Endothelial cell of umbilical vein (primary cell): ENCODE measurements around the gene LIMK2. TPM values are rescaled to one million over a fixed set of nuclear protein-coding genes. Genes with fewer than 3 reads are reported as not detected.
A peak's percentile ranks its signal among the peaks of the same experiment; 100 is the strongest.

Experiments
- BruUV-seq: library from RNA; stranded (reverse); fragments of 400-500 nt; replicated peaks from 2 replicates; lab custom pipeline; 2021; lab: Mats Ljungman, UMichigan
- CTCF ChIA-PET: fragments of 300-600, 350-600 bp; sonication (Branson Sonifier 250); formaldehyde crosslinking; loops from one replicate; lab custom pipeline; 2021; ENCODE audit warnings: antibody characterized with exemption, inconsistent platforms; lab: Charles Lee
- POLR2A ChIA-PET: fragments of 300-600, 350-600 bp; sonication (Branson Sonifier 250); formaldehyde crosslinking; loops from one replicate; lab custom pipeline; 2021; ENCODE audit warnings: antibody characterized with exemption, inconsistent platforms; lab: Charles Lee
- DNase-seq: peaks from one replicate; pipeline ENCODE4 v3.0.0-alpha.2; 2011; ENCODE audit warnings: low read depth, low spot score
- FAIRE-seq: peaks from 2 replicates; lab custom pipeline; 2011; peaks lifted over from hg19 to GRCh38; lab: Jason Lieb, UNC
- H2AFZ ChIP-seq: 2 replicates; pipeline ENCODE4 v1.6.0; 2012; ENCODE audit warnings: low read depth, low read length, control low read depth, inconsistent platforms
- H3K27ac ChIP-seq: 2 replicates; pipeline ENCODE4 v1.5.1; 2011; ENCODE audit warnings: low read depth, mild to moderate bottlenecking, control low read depth, low read length, moderate library complexity; ENCODE audit not compliant: insufficient read depth
- H3K27me3 ChIP-seq, 2 experiments: 2 replicates each; pipeline versions ENCODE4 v1.6.0 to v1.6.1; 2011; ENCODE audit warnings: low read length in 2 of 2, mixed read lengths in 1 of 2; ENCODE audit not compliant: control insufficient read depth in 2 of 2, insufficient read depth in 2 of 2
- H3K36me3 ChIP-seq, 2 experiments: 2 replicates in 1 of 2; 3 replicates in 1 of 2; pipeline ENCODE4 v1.5.1; 2011; ENCODE audit warnings: low read length in 2 of 2, mild to moderate bottlenecking in 1 of 2, moderate library complexity in 1 of 2; ENCODE audit not compliant: control insufficient read depth in 2 of 2, insufficient read depth in 2 of 2; ENCODE audit errors: extremely low read depth in 1 of 2
- H3K4me1 ChIP-seq: 3 replicates; pipeline ENCODE4 v1.5.1; 2011; ENCODE audit warnings: mild to moderate bottlenecking, low read length; ENCODE audit not compliant: control insufficient read depth, insufficient read depth; ENCODE audit errors: extremely low read depth
- H3K4me2 ChIP-seq: 2 replicates; pipeline ENCODE4 v1.6.1; 2011; ENCODE audit warnings: low read length, control low read depth, mixed read lengths; ENCODE audit not compliant: insufficient read depth
- H3K4me3 ChIP-seq, 3 experiments: fragments of 200-600 bp in 1 of 3; sonication (generic), shearing (Covaris generic) in 1 of 3; replicated peaks in 1 of 3; 2 replicates each; pipeline ENCODE4 v1.5.1; 2011 to 2016; ENCODE audit warnings: control low read depth in 3 of 3, low read length in 3 of 3, mild to moderate bottlenecking in 2 of 3, inconsistent platforms in 1 of 3, low read depth in 1 of 3, moderate library complexity in 1 of 3; ENCODE audit not compliant: insufficient read depth in 1 of 3
- H3K79me2 ChIP-seq: 2 replicates; pipeline ENCODE4 v1.6.0; 2012; ENCODE audit warnings: low read length, inconsistent platforms; ENCODE audit not compliant: control insufficient read depth, insufficient read depth
- H3K9ac ChIP-seq: replicated peaks from 2 replicates; pipeline ENCODE3; 2011; ENCODE audit warnings: low read length, control low read depth; ENCODE audit not compliant: insufficient read depth; ENCODE audit errors: extremely low read depth
- H3K9me1 ChIP-seq: replicated peaks from 3 replicates; pipeline ENCODE4 v1.6.0; 2011; ENCODE audit warnings: mild to moderate bottlenecking, low read length; ENCODE audit not compliant: control insufficient read depth, insufficient read depth; ENCODE audit errors: extremely low read depth
- H3K9me3 ChIP-seq: replicated peaks from 2 replicates; pipeline ENCODE4 v1.5.1; 2012; ENCODE audit warnings: low read length, inconsistent platforms; ENCODE audit not compliant: control insufficient read depth, insufficient read depth
- H4K20me1 ChIP-seq: replicated peaks from 2 replicates; pipeline ENCODE3; 2011; ENCODE audit warnings: mild to moderate bottlenecking, low read length; ENCODE audit not compliant: control insufficient read depth, insufficient read depth; ENCODE audit errors: extremely low read depth
- EZH2 ChIP-seq: IDR thresholded peaks from 2 replicates; pipeline ENCODE4 v1.6.1; 2012; ENCODE audit warnings: borderline replicate concordance, low read depth, mild to moderate bottlenecking, moderate library complexity, low read length, inconsistent platforms; ENCODE audit not compliant: severe bottlenecking
- FOS ChIP-seq: IDR thresholded peaks from 2 replicates; pipeline ENCODE4 v1.6.1; 2011; ENCODE audit warnings: mild to moderate bottlenecking, low read length, moderate library complexity, borderline replicate concordance; ENCODE audit not compliant: insufficient read depth
- GATA2 ChIP-seq: IDR thresholded peaks from 2 replicates; pipeline ENCODE4 v1.7.0; 2011; ENCODE audit warnings: low read depth, mild to moderate bottlenecking, moderate library complexity, mixed read lengths, low read length; ENCODE audit not compliant: insufficient read length, insufficient read depth
- JUN ChIP-seq: IDR thresholded peaks from 2 replicates; pipeline ENCODE4 v1.6.1; 2011; ENCODE audit warnings: borderline replicate concordance, low read depth; ENCODE audit not compliant: insufficient read length, insufficient read depth
- MYC ChIP-seq: IDR thresholded peaks from one replicate; pipeline ENCODE4 v1.6.1; 2011; ENCODE audit warnings: mild to moderate bottlenecking, low read depth, low read length
- POLR2A ChIP-seq: IDR thresholded peaks from 2 replicates; pipeline ENCODE4 v1.6.1; 2012; ENCODE audit warnings: low read depth, mild to moderate bottlenecking, control low read depth, low read length
- POLR2AphosphoS5 ChIP-seq: IDR thresholded peaks from 2 replicates; pipeline ENCODE4 v1.6.1; 2012; ENCODE audit warnings: low read depth, mild to moderate bottlenecking, control low read depth, low read length, moderate library complexity; ENCODE audit not compliant: insufficient read depth
- dilution Hi-C: fragments of 300-500 bp; cut with MboI; formaldehyde crosslinking; loops from one replicate; pipeline ENCODE4 v1.15.0; 2019; ENCODE audit warnings: low sequenced_read_pairs; ENCODE audit not compliant: extremely low pct_ligation_motif_present
- intact Hi-C: fragments of 100-400 bp; cut with micrococcal nuclease; formaldehyde crosslinking; loops from one replicate; pipeline ENCODE4 v1.10.0; 2022
- polyA plus RNA-seq, 4 experiments: library from polyadenylated mRNA; depleted of rRNA in 3 of 4; stranded (reverse) in 3 of 4; unstranded in 1 of 4; fragments of >200 nt; gene quantifications; 2 replicates each; pipeline versions ENCODE4 v1.2.1 to v1.2.3, GENCODE V29; 2011 to 2012; ENCODE audit warnings: missing spikeins in 1 of 4
- total RNA-seq: library from RNA; stranded (reverse); gene quantifications from 2 replicates; pipeline ENCODE4 v1.2.3, GENCODE V29; 2021
- TF ChIP-seq, protein P1 (sequence below): IDR thresholded peaks from 2 replicates; pipeline ENCODE4 v1.6.1; 2011; ENCODE audit not compliant: insufficient read depth, insufficient read length
- TF ChIP-seq, protein P2 (sequence below), 2 donors: IDR thresholded peaks; 1 replicate in 1 of 2; 2 replicates in 1 of 2; pipeline ENCODE4 v1.5.1; 2011; ENCODE audit warnings: low read length in 2 of 2, mild to moderate bottlenecking in 2 of 2, moderate library complexity in 2 of 2, control low read depth in 1 of 2, inconsistent platforms in 1 of 2, low read depth in 1 of 2; ENCODE audit not compliant: insufficient read depth in 1 of 2; ENCODE audit errors: extremely low read depth in 1 of 2

LIMK2 gene
- total and polyA plus RNA-seq, 2 donors (not counting 3 experiments of a cell fraction or from before 2014, with no cell fraction given) = 23.2 to 76.7 TPM

- Histone ChIP-seq H4K20me1 (no peaks in the 10 kb centered on the region), H3K36me3 (peaks cover 0 to 3% of the 10 kb centered on the region in 2 experiments), H3K27me3 (no peaks in the 10 kb centered on the region), H3K9me3 (no peaks in the 10 kb centered on the region), H3K9me1 (no peaks in the 10 kb centered on the region), H3K27ac (peak overlapping the region; percentile 95), H2AFZ (no peak overlapping the region), H3K79me2 (peaks cover 54% of the 10 kb centered on the region), H3K4me1 (peaks cover 70% of the 10 kb centered on the region), H3K9ac (peak overlapping the region; percentile 7), H3K4me3 (no peak overlapping the region), H3K4me2 (peak overlapping the region; percentile 40)
- dilution Hi-C loops (no loop called here), intact Hi-C loops (no loop called here)
- TF ChIP-seq FOS = peak; percentile 52
- TF ChIP-seq, protein P1, sequence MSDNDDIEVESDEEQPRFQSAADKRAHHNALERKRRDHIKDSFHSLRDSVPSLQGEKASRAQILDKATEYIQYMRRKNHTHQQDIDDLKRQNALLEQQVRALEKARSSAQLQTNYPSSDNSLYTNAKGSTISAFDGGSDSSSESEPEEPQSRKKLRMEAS = no peak
- TF ChIP-seq POLR2A = no peak
- TF ChIP-seq EZH2 = no peak
- no peak for TF ChIP-seq MYC
- TF ChIP-seq POLR2AphosphoS5 = no peak
- TF ChIP-seq, protein P2, sequence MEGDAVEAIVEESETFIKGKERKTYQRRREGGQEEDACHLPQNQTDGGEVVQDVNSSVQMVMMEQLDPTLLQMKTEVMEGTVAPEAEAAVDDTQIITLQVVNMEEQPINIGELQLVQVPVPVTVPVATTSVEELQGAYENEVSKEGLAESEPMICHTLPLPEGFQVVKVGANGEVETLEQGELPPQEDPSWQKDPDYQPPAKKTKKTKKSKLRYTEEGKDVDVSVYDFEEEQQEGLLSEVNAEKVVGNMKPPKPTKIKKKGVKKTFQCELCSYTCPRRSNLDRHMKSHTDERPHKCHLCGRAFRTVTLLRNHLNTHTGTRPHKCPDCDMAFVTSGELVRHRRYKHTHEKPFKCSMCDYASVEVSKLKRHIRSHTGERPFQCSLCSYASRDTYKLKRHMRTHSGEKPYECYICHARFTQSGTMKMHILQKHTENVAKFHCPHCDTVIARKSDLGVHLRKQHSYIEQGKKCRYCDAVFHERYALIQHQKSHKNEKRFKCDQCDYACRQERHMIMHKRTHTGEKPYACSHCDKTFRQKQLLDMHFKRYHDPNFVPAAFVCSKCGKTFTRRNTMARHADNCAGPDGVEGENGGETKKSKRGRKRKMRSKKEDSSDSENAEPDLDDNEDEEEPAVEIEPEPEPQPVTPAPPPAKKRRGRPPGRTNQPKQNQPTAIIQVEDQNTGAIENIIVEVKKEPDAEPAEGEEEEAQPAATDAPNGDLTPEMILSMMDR (IDR thresholded peaks at IDR 0.05; ENCODE audit: extremely low read depth in 1 of 2, insufficient read depth in 1 of 2, low read depth in 1 of 2, low read length in 2 of 2) = no peak
- no peak for TF ChIP-seq GATA2
- TF ChIP-seq JUN = peak; percentile 56
- no TSS peak for BruUV-seq
- DNase-seq (peak; percentile 62), FAIRE-seq (peak; percentile 42)
- CTCF ChIA-PET = interaction anchor here (0.9 to 14.3 kb wide), 9 partner anchors 8 to 134 kb away, joined by 3 to 169 read pairs (median 6); partner anchors contain the start of genes LIMK2, RNF185 and SELENOM
- POLR2A ChIA-PET = interaction anchor here (1.3 kb wide), 1 partner anchor 12 kb away, joined by 6 read pairs; no protein-coding TSS in a partner anchor
Observed at GRCh38 chr22:31241200-31241599, 29.1 kb downstream of the LIMK2 start.
